T-cell (primary cell): ENCODE data around the gene PFKFB3. TPM values are rescaled to one million over a fixed set of nuclear protein-coding genes. Genes with fewer than 3 reads are reported as not detected.

Source experiments
- ATAC-seq, 4 experiments: fragments of 200-7000 bp in 3 of 4; fragments of 150-1000 bp in 1 of 4; cut with Tn5 transposase; replicated peaks in 1 of 4; 1 replicate in 3 of 4; 2 replicates in 1 of 4; pipeline ENCODE4 v1.10.0; 2021; ENCODE audit warnings: moderate library complexity in 3 of 4, mild to moderate bottlenecking in 2 of 4, moderate number of reproducible peaks in 1 of 4
- CTCF ChIA-PET, 2 donors: fragments of 300-600 bp; sonication (Branson Sonifier 250); formaldehyde crosslinking; loops; one replicate each; lab custom pipeline; 2022; ENCODE audit warnings: antibody characterized with exemption in 2 of 2; lab: Charles Lee
- POLR2A ChIA-PET, 2 donors: fragments of 300-600 bp; sonication (Branson Sonifier 250); formaldehyde crosslinking; loops; one replicate each; lab custom pipeline; 2022; ENCODE audit warnings: antibody characterized with exemption in 2 of 2; lab: Charles Lee
- DNase-seq, 35 experiments: peaks; one replicate each; pipeline versions ENCODE4 v3.0.0 to v3.0.0-alpha.2; 2013 to 2023
- H3K27ac ChIP-seq: one replicate; pipeline ENCODE4 v1.5.1; 2013; ENCODE audit warnings: low read length
- H3K27me3 ChIP-seq, 2 experiments: replicated peaks in 1 of 2; 1 replicate in 1 of 2; 2 replicates in 1 of 2; pipeline versions ENCODE4 v1.6.1 to v1.7.0; 2013; ENCODE audit warnings: low read length in 1 of 2, mixed read lengths in 1 of 2; ENCODE audit not compliant: control insufficient read depth in 2 of 2, insufficient read depth in 2 of 2; ENCODE audit errors: extremely low read depth in 1 of 2
- H3K36me3 ChIP-seq, 2 donors: 1 replicate in 1 of 2; 2 replicates in 1 of 2; pipeline versions ENCODE4 v1.6.1 to v1.7.0; 2013; ENCODE audit warnings: low read length in 1 of 2; ENCODE audit not compliant: control insufficient read depth in 2 of 2, insufficient read depth in 1 of 2; ENCODE audit errors: extremely low read depth in 1 of 2
- H3K4me1 ChIP-seq, 2 experiments: 1 replicate in 1 of 2; 2 replicates in 1 of 2; pipeline versions ENCODE4 v1.6.1 to v1.7.0; 2013; ENCODE audit warnings: low read length in 2 of 2, mixed read lengths in 1 of 2; ENCODE audit not compliant: insufficient read depth in 2 of 2, control insufficient read depth in 1 of 2; ENCODE audit errors: extremely low read depth in 1 of 2
- H3K4me3 ChIP-seq, 2 donors: 1 replicate in 1 of 2; 2 replicates in 1 of 2; pipeline versions ENCODE4 v1.5.1 to v1.7.0; 2013; ENCODE audit warnings: mild to moderate bottlenecking in 2 of 2, low read length in 1 of 2, moderate library complexity in 1 of 2; ENCODE audit not compliant: control insufficient read depth in 1 of 2; ENCODE audit errors: extremely low read depth in 1 of 2
- H3K9me3 ChIP-seq: 2 replicates; pipeline ENCODE4 v1.7.0; 2013
- H3K27ac Mint-ChIP-seq, 2 donors: one replicate each; pipeline ENCODE4 v1.8.0; 2020 to 2021; ENCODE audit warnings: mild to moderate bottlenecking in 2 of 2, mixed read lengths in 2 of 2
- H3K27me3 Mint-ChIP-seq, 2 donors: one replicate each; pipeline ENCODE4 v1.8.0; 2021 to 2022; ENCODE audit warnings: mixed read lengths in 2 of 2
- H3K36me3 Mint-ChIP-seq: one replicate; pipeline ENCODE4 v1.8.0; 2021; ENCODE audit warnings: mixed read lengths
- H3K4me1 Mint-ChIP-seq, 3 donors: one replicate each; pipeline ENCODE4 v1.8.0; 2020 to 2022; ENCODE audit warnings: mixed read lengths in 3 of 3, mild to moderate bottlenecking in 1 of 3
- H3K4me3 Mint-ChIP-seq, 3 donors: one replicate each; pipeline ENCODE4 v1.8.0; 2020 to 2022; ENCODE audit warnings: mild to moderate bottlenecking in 3 of 3, mixed read lengths in 3 of 3, moderate library complexity in 3 of 3
- H3K9me3 Mint-ChIP-seq, 3 donors: one replicate each; pipeline ENCODE4 v1.8.0; 2020 to 2022; ENCODE audit warnings: mixed read lengths in 3 of 3
- WGBS: methylation state at CpG from one replicate; pipeline ENCODE4 v1.1.5; 2013; ENCODE audit warnings: missing lambda C conversion rate; ENCODE audit not compliant: insufficient coverage; 5-methylcytosine and 5-hydroxymethylcytosine counted together
- total RNA-seq, 35 experiments: library from RNA in 6 of 35; stranded (reverse) in 6 of 35; fragments of 120-200 nt in 1 of 35; gene quantifications; one replicate each; pipeline versions ENCODE4 v1.2.1 to v1.2.4 and lab custom pipeline; 2013 to 2026

Gene PFKFB3
- total RNA-seq, 5 donors from 2014 or later (not counting 1 experiment from before 2014, with no cell fraction given): 48.7 to 99.2 (median 93.9) TPM

- CTCF ChIA-PET: no interaction called here
- no peaks in the 10 kb centered on the region for H3K9me3 ChIP-seq
- Mint-ChIP-seq H3K4me3 (no peak overlapping the region), H3K27ac (no peak overlapping the region), H3K9me3 (no peaks in the 10 kb centered on the region), H3K4me1 (peaks cover 7 to 10% (median 9%) of the 10 kb centered on the region in 3 donors), H3K36me3 (peaks cover 62% of the 10 kb centered on the region), H3K27me3 (no peaks in the 10 kb centered on the region)
- peaks cover 0 to 7% of the 10 kb centered on the region in 2 experiments for H3K4me1 ChIP-seq
- ATAC-seq (no peak), DNase-seq (no peak)
- 100% methylated on average over 1 of the region's 2 CpGs for WGBS
- H3K4me3 ChIP-seq: no peak overlapping the region
- H3K36me3 ChIP-seq: peaks cover 25 to 47% of the 10 kb centered on the region in 2 donors
- POLR2A ChIA-PET: no interaction called here
- no peak overlapping the region for H3K27ac ChIP-seq
- H3K27me3 ChIP-seq: no peaks in the 10 kb centered on the region
These were observed 27.6 kb downstream of the PFKFB3 start for GRCh38 chr10:6230315-6230714.

- Mint-ChIP-seq H3K27me3 (no peaks in the 10 kb centered on the region), H3K9me3 (no peaks in the 10 kb centered on the region), H3K36me3 (peaks cover 61% of the 10 kb centered on the region), H3K4me1 (peaks cover 7 to 10% (median 9%) of the 10 kb centered on the region in 3 donors), H3K4me3 (no peak overlapping the region), H3K27ac (no peak overlapping the region)
- Histone ChIP-seq H3K9me3 (no peaks in the 10 kb centered on the region), H3K4me3 (no peak overlapping the region), H3K27me3 (no peaks in the 10 kb centered on the region), H3K36me3 (peaks cover 24 to 43% of the 10 kb centered on the region in 2 donors), H3K4me1 (peaks cover 0 to 7% of the 10 kb centered on the region in 2 experiments), H3K27ac (no peak overlapping the region)
- CTCF ChIA-PET: no interaction called here
- POLR2A ChIA-PET: no interaction called here
- DNase-seq (no peak), ATAC-seq (no peak)
- 97% methylated on average over 9 of the region's 12 CpGs for WGBS
These were observed 28.4 kb downstream of the PFKFB3 start for GRCh38 chr10:6231146-6231545.

DNA sequence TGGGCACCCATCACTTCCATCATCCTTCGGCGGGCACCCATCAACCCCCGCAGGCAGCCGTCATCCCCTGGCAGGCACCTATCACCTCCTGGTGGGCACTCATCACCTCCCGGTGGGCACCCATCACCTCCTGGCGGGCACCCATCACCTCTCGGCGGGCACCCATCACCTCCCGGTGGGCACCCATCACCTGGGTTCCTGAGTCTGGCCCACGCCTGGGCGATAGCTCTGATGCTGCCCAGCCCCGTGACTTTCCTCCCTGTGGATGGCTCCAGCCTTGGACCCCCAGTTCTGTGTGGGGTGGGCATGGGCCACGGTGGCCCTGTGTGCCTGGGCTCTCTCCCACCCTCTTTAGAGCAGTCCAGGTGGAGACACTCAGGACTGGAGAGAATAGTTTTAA, 29.0 kb downstream of the PFKFB3 start:
- H3K4me1 Mint-ChIP-seq: peaks cover 7 to 9% (median 7%) of the 10 kb centered on the region in 3 donors
- no peak overlapping the region for H3K4me3 ChIP-seq
- 88% methylated on average over 12 of the region's 13 CpGs for WGBS
- H3K27me3 Mint-ChIP-seq: no peaks in the 10 kb centered on the region
- DNase-seq (no peak), ATAC-seq (no peak)
- H3K36me3 ChIP-seq: peaks cover 20 to 42% of the 10 kb centered on the region in 2 donors
- no peaks in the 10 kb centered on the region for H3K27me3 ChIP-seq
- peaks cover 0 to 7% of the 10 kb centered on the region in 2 experiments for H3K4me1 ChIP-seq
- H3K27ac Mint-ChIP-seq: no peak overlapping the region
- H3K4me3 Mint-ChIP-seq: no peak overlapping the region
- H3K36me3 Mint-ChIP-seq: peaks cover 59% of the 10 kb centered on the region
- ChIA-PET CTCF (no interaction called here), POLR2A (no interaction called here)
- H3K27ac ChIP-seq: no peak overlapping the region
- H3K9me3 Mint-ChIP-seq: no peaks in the 10 kb centered on the region
- no peaks in the 10 kb centered on the region for H3K9me3 ChIP-seq

DNA sequence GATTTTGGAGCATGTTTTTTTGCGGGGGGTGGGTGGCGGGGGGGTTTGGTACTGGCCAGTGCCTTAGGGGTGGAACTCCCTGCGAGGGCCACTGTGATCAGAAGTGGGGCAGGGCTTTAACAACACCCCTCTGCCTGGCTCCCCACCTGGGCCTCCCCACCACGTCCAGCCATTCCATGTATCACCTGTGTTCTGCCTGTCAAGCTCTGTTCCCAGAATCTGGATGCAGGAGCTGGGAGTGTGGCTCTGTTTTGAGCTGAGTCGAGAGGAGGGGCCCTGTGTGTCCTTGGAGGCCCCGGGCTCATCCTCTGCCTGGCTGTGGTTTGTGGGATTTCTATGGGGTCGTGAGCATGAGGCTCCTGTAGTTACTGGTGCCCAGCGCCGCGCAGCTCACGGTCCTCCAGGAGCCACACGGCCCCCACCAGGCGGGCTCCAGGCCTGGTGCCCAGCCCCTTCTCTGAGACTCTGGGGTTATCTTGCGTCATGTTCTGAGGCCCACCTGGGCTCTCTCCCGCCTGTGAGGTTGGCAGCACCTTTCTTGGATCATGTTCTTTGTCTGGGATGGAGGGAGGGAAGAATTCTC, 29.6 kb downstream of the PFKFB3 start:
- ChIA-PET POLR2A (no interaction called here), CTCF (no interaction called here)
- H3K36me3 Mint-ChIP-seq: peaks cover 62% of the 10 kb centered on the region
- no peaks in the 10 kb centered on the region for H3K27me3 Mint-ChIP-seq
- Histone ChIP-seq H3K27me3 (no peaks in the 10 kb centered on the region), H3K36me3 (peaks cover 17 to 39% of the 10 kb centered on the region in 2 donors), H3K27ac (no peak overlapping the region), H3K4me3 (no peak overlapping the region), H3K9me3 (no peaks in the 10 kb centered on the region), H3K4me1 (peaks cover 0 to 7% of the 10 kb centered on the region in 2 experiments)
- H3K27ac Mint-ChIP-seq: no peak overlapping the region
- 100% methylated on average over 2 of the region's 15 CpGs for WGBS
- H3K4me1 Mint-ChIP-seq: peaks cover 6 to 12% (median 11%) of the 10 kb centered on the region in 3 donors
- ATAC-seq: no peak
- DNase-seq: no peak
- H3K9me3 Mint-ChIP-seq: no peaks in the 10 kb centered on the region
- no peak overlapping the region for H3K4me3 Mint-ChIP-seq

GRCh38 chr10:6232846-6233724, 30.4 kb downstream of the PFKFB3 start:
- WGBS: 97% methylated on average over 25 of the region's 28 CpGs
- ChIA-PET POLR2A (no interaction called here), CTCF (interaction anchor here in 1 of 2 donors (0.5 kb wide), 1 partner anchor 62 kb away, joined by 4 read pairs; no protein-coding TSS in a partner anchor)
- H3K36me3 Mint-ChIP-seq: peaks cover 57% of the 10 kb centered on the region
- peaks cover 16 to 35% of the 10 kb centered on the region in 2 donors for H3K36me3 ChIP-seq
- no peak overlapping the region for H3K27ac ChIP-seq
- ATAC-seq: no peak
- no peak overlapping the region for H3K27ac Mint-ChIP-seq
- H3K4me1 ChIP-seq: peaks cover 0 to 7% of the 10 kb centered on the region in 2 experiments
- no peak overlapping the region for H3K4me3 ChIP-seq
- no peaks in the 10 kb centered on the region for H3K27me3 Mint-ChIP-seq
- no peaks in the 10 kb centered on the region for H3K9me3 ChIP-seq
- no peaks in the 10 kb centered on the region for H3K27me3 ChIP-seq
- H3K9me3 Mint-ChIP-seq: no peaks in the 10 kb centered on the region
- DNase-seq: no peak
- peaks cover 7 to 11% (median 9%) of the 10 kb centered on the region in 3 donors for H3K4me1 Mint-ChIP-seq
- no peak overlapping the region for H3K4me3 Mint-ChIP-seq

- ATAC-seq (no peak), DNase-seq (no peak)
- ChIA-PET POLR2A (no interaction called here), CTCF (interaction anchor here (0.5 to 2.0 kb wide), 2 partner anchors 62 to 168 kb away, joined by 4 to 7 read pairs; no protein-coding TSS in a partner anchor)
- Mint-ChIP-seq H3K4me3 (no peak overlapping the region), H3K4me1 (peaks cover 6 to 10% (median 7%) of the 10 kb centered on the region in 3 donors), H3K36me3 (peaks cover 55% of the 10 kb centered on the region), H3K9me3 (no peaks in the 10 kb centered on the region), H3K27me3 (no peaks in the 10 kb centered on the region), H3K27ac (no peak overlapping the region)
- peaks cover 0 to under 1% of the 10 kb centered on the region in 2 experiments for H3K4me1 ChIP-seq
- no peak overlapping the region for H3K27ac ChIP-seq
- 98% methylated on average over 6 of the region's 11 CpGs for WGBS
- peaks cover 16 to 35% of the 10 kb centered on the region in 2 donors for H3K36me3 ChIP-seq
- no peak overlapping the region for H3K4me3 ChIP-seq
- no peaks in the 10 kb centered on the region for H3K27me3 ChIP-seq
- no peaks in the 10 kb centered on the region for H3K9me3 ChIP-seq
These were observed 31.1 kb downstream of the PFKFB3 start for GRCh38 chr10:6233725-6234277.
